GM20000 (cell line): ENCODE measurements around the gene PTPRK.

Experiments used
- DNase-seq: peaks from one replicate; pipeline ENCODE4 v3.0.0; 2012; ENCODE audit warnings: low spot score
- TF ChIP-seq, protein P1 (sequence below): IDR thresholded peaks from 2 replicates; pipeline ENCODE4 v1.5.1; 2012; ENCODE audit warnings: mild to moderate bottlenecking, control low read depth; ENCODE audit errors: extremely low read depth, missing control alignments

Gene PTPRK

DNA sequence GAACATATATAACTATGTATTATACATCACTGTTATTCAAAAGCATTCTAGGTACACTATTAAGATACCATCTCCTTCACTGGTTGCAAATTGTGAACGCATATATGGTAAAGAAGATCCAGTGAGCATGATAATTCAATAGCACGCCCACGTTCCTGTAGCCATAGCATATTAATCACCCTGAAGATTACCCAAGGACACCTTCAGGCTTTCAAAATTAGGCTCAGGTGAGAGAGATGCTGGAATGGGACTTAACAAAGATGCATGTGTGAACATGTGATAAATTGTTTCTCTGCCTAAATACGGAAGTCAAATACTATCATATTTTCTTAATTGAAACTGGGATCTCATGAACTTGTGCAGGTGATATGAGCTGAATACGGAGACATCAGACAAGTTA lies 303.5 kb downstream of the PTPRK start:
- TF ChIP-seq, protein P1, sequence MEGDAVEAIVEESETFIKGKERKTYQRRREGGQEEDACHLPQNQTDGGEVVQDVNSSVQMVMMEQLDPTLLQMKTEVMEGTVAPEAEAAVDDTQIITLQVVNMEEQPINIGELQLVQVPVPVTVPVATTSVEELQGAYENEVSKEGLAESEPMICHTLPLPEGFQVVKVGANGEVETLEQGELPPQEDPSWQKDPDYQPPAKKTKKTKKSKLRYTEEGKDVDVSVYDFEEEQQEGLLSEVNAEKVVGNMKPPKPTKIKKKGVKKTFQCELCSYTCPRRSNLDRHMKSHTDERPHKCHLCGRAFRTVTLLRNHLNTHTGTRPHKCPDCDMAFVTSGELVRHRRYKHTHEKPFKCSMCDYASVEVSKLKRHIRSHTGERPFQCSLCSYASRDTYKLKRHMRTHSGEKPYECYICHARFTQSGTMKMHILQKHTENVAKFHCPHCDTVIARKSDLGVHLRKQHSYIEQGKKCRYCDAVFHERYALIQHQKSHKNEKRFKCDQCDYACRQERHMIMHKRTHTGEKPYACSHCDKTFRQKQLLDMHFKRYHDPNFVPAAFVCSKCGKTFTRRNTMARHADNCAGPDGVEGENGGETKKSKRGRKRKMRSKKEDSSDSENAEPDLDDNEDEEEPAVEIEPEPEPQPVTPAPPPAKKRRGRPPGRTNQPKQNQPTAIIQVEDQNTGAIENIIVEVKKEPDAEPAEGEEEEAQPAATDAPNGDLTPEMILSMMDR, result no peak
- DNase-seq, result no peak

GRCh38 chr6:128209771-128210170 lies 310.6 kb downstream of the PTPRK start:
- DNase-seq, result no peak
- TF ChIP-seq, protein P1, result no peak

DNA sequence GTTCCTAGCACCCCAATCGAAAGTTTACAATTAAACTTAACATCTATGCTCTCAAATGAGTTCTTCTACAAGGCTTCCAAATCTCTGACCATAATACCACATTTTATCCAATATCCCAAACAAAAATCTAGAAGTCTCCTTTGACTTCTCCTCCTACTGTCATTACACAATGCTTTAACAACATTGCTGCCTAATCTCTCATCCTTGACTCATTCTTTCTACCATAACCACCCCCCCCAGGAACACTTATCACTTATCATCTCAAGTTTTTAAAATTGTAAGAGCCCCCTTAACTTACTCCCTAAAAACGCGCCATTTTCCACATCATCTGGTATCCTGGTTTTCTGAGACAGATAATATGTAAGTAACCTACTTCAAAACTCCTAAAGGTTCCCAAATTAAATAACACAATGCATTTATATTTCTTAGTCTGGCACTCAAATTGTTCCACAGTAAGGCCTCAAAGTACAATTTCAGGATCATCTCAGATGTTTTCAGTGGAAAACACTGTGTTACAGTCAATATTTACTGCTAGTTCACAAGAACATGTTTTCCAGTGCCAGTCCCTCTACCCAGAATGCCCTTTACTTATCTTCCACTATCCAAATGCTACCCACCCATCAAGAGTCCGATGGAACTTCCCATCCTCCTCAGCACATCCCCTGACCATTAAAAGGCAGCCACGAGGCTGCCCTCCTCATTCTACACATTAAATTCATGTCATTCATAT lies 311.4 kb downstream of the PTPRK start:
- DNase-seq, result no peak
- TF ChIP-seq, protein P1, result no peak

- DNase-seq, result no peak
- TF ChIP-seq, protein P1, result no peak
Observed at GRCh38 chr6:128208078-128208477, 312.3 kb downstream of the PTPRK start.

- DNase-seq, result no peak
- TF ChIP-seq, protein P1, result no peak
Observed at GRCh38 chr6:128206610-128207426, 313.6 kb downstream of the PTPRK start.

GRCh38 chr6:128204616-128205015 lies 315.8 kb downstream of the PTPRK start:
- DNase-seq, result no peak

More at GRCh38 chr6:128204616-128205015, 315.8 kb downstream of the PTPRK start:
- TF ChIP-seq, protein P1, result no peak
